Common myeloid progenitor, CD34-positive (primary cell): ENCODE data around the gene PIM2.
"Not testable (repeated sequence)": the region's sequence is repeated elsewhere in the genome, so short reads cannot be mapped to it uniquely, and the experiment has no call there.

ENCODE experiments used
- CTCF ChIA-PET: fragments of 350-600 bp; sonication (Branson Sonifier 250); formaldehyde crosslinking; loops from one replicate; lab custom pipeline; 2021; ENCODE audit warnings: antibody characterized with exemption; lab: Charles Lee
- POLR2A ChIA-PET: fragments of 350-600 bp; sonication (Branson Sonifier 250); formaldehyde crosslinking; loops from one replicate; lab custom pipeline; 2021; ENCODE audit warnings: antibody characterized with exemption; lab: Charles Lee
- DNase-seq, 3 donors: peaks; one replicate each; pipeline versions ENCODE4 v3.0.0 to v3.0.0-alpha.2; 2013
- H3K27ac ChIP-seq, 2 experiments: 1 replicate in 1 of 2; 2 replicates in 1 of 2; pipeline ENCODE4 v1.7.0; 2013; ENCODE audit warnings: inconsistent platforms in 2 of 2, low read length in 2 of 2, mild to moderate bottlenecking in 2 of 2, low read depth in 1 of 2, moderate library complexity in 1 of 2; ENCODE audit not compliant: severe bottlenecking in 2 of 2, insufficient read depth in 1 of 2, poor library complexity in 1 of 2
- H3K27me3 ChIP-seq, 5 experiments: replicated peaks in 2 of 5; 1 replicate in 3 of 5; 2 replicates in 2 of 5; pipeline versions ENCODE4 v1.6.1 to v1.7.0; 2013; ENCODE audit warnings: low read length in 4 of 5, mild to moderate bottlenecking in 2 of 5, moderate library complexity in 2 of 5, inconsistent platforms in 1 of 5; ENCODE audit not compliant: insufficient read depth in 5 of 5, control insufficient read depth in 4 of 5
- H3K36me3 ChIP-seq, 4 experiments: 1 replicate in 2 of 4; 2 replicates in 2 of 4; pipeline versions ENCODE4 v1.6.1 to v1.7.0; 2013; ENCODE audit warnings: low read length in 3 of 4, control low read depth in 1 of 4, mild to moderate bottlenecking in 1 of 4; ENCODE audit not compliant: control insufficient read depth in 4 of 4, insufficient read depth in 4 of 4
- H3K4me1 ChIP-seq, 4 experiments: 1 replicate in 3 of 4; 2 replicates in 1 of 4; pipeline versions ENCODE4 v1.6.1 to v1.7.1; 2013; ENCODE audit warnings: low read length in 3 of 4, mild to moderate bottlenecking in 3 of 4, control low read depth in 1 of 4, inconsistent platforms in 1 of 4, moderate library complexity in 1 of 4; ENCODE audit not compliant: control insufficient read depth in 4 of 4, insufficient read depth in 4 of 4; ENCODE audit errors: control extremely low read depth in 1 of 4
- H3K4me3 ChIP-seq, 7 experiments: 1 replicate in 4 of 7; 2 replicates in 3 of 7; pipeline versions ENCODE4 v1.5.1 to v1.7.0; 2013; ENCODE audit warnings: mild to moderate bottlenecking in 7 of 7, low read length in 6 of 7, moderate library complexity in 6 of 7, inconsistent platforms in 2 of 7, low read depth in 2 of 7, control low read depth in 1 of 7; ENCODE audit not compliant: insufficient read depth in 4 of 7, control insufficient read depth in 1 of 7; ENCODE audit errors: extremely low read depth in 1 of 7
- H3K9me3 ChIP-seq, 5 experiments: 1 replicate in 4 of 5; 2 replicates in 1 of 5; pipeline versions ENCODE4 v1.6.1 to v1.7.1; 2013; ENCODE audit warnings: low read length in 4 of 5, mild to moderate bottlenecking in 2 of 5, inconsistent platforms in 1 of 5, low read depth in 1 of 5, moderate library complexity in 1 of 5; ENCODE audit not compliant: control insufficient read depth in 4 of 5, insufficient read depth in 2 of 5; ENCODE audit errors: control extremely low read depth in 1 of 5
- WGBS: methylation state at CpG from one replicate; pipeline ENCODE4 v1.1.5; 2013; ENCODE audit not compliant: insufficient coverage; 5-methylcytosine and 5-hydroxymethylcytosine counted together

The PIM2 gene

GRCh38 chrX:48890934-48891401 lies 27.9 kb downstream of the PIM2 start:
- H3K4me1 ChIP-seq = peaks cover 0 to 9% (median 4%) of the 10 kb centered on the region in 4 experiments
- DNase-seq = peak in 2 of 3 donors; percentile 21 to 29
- CTCF ChIA-PET = interaction anchor here (0.7 to 2.3 kb wide), 8 partner anchors 13 to 62 kb away, joined by 3 to 8 read pairs (median 4); partner anchors contain the start of gene SLC35A2
- POLR2A ChIA-PET = interaction anchor here (0.8 to 1.4 kb wide), 2 partner anchors 20 to 46 kb away, joined by 3 read pairs; partner anchors contain the start of gene SLC35A2
- peak overlapping the region; percentile 20 to 70 (median 54) for H3K4me3 ChIP-seq
- H3K27ac ChIP-seq = no peak overlapping the region
- H3K27me3 ChIP-seq = no peaks in the 10 kb centered on the region
- peaks cover 0 to 21% (median 12%) of the 10 kb centered on the region in 4 experiments for H3K36me3 ChIP-seq
- 41% methylated on average over 32 of the region's 35 CpGs for WGBS
- H3K9me3 ChIP-seq = no peaks in the 10 kb centered on the region

- Histone ChIP-seq H3K4me1 (peaks cover 0 to 9% (median 4%) of the 10 kb centered on the region in 4 experiments), H3K36me3 (peaks cover 0 to 21% (median 12%) of the 10 kb centered on the region in 4 experiments), H3K27me3 (no peaks in the 10 kb centered on the region), H3K9me3 (no peaks in the 10 kb centered on the region), H3K4me3 (peak overlapping the region in 6 of 7 experiments; percentile 8 to 70 (median 54)), H3K27ac (no peak overlapping the region)
- 40% methylated on average over 15 of the region's 15 CpGs for WGBS
- no peak for DNase-seq
- ChIA-PET CTCF (interaction anchor here (0.6 to 1.3 kb wide), 3 partner anchors 13 to 61 kb away, joined by 3 read pairs; no protein-coding TSS in a partner anchor), POLR2A (interaction anchor here (0.8 kb wide), 1 partner anchor 21 kb away, joined by 3 read pairs; the partner anchor contains the start of gene SLC35A2)
Measured at GRCh38 chrX:48890296-48890925, 28.4 kb downstream of the PIM2 start.

GRCh38 chrX:48886586-48886985 lies 32.2 kb downstream of the PIM2 start:
- ChIA-PET CTCF (interaction anchor here (1.0 kb wide), 1 partner anchor 10 kb away, joined by 3 read pairs; no protein-coding TSS in a partner anchor), POLR2A (interaction anchor here (0.6 kb wide), 1 partner anchor 52 kb away, joined by 3 read pairs; no protein-coding TSS in a partner anchor)
- not testable (repeated sequence) for H3K27me3 ChIP-seq, H3K9me3 ChIP-seq, H3K4me1 ChIP-seq, DNase-seq, H3K36me3 ChIP-seq, H3K4me3 ChIP-seq, H3K27ac ChIP-seq
- WGBS = 90% methylated on average over 4 of the region's 5 CpGs

- no peaks in the 10 kb centered on the region for H3K4me1 ChIP-seq
- DNase-seq = no peak
- CTCF ChIA-PET = no interaction called here
- no peak overlapping the region for H3K27ac ChIP-seq
- H3K4me3 ChIP-seq = no peak overlapping the region
- WGBS = 81% methylated on average over 10 of the region's 10 CpGs
- H3K27me3 ChIP-seq = no peaks in the 10 kb centered on the region
- POLR2A ChIA-PET = no interaction called here
- H3K9me3 ChIP-seq = no peaks in the 10 kb centered on the region
- no peaks in the 10 kb centered on the region for H3K36me3 ChIP-seq
Measured at GRCh38 chrX:48883729-48884128, 35.1 kb downstream of the PIM2 start.

DNA sequence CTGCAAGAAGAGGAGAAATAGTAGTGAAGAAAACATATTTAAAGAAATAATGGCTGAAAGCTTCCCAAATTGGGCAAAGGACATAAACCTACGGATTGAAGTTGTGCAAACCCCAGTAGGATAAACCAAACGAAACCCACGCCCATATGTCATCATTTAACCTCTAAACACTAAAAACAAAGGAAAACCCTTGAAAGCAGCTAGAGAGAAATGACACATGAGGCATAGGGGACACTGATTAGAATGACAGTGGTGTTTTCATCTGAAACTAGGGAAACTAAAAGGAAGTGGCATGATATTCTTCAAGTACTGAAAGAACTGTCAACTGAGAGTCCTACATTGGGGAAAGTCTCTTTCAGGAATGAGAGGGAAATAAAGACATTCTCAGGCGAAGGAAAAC lies 41.9 kb downstream of the PIM2 start:
- H3K27ac ChIP-seq, H3K27me3 ChIP-seq, H3K4me3 ChIP-seq, H3K9me3 ChIP-seq, POLR2A ChIA-PET, H3K36me3 ChIP-seq, DNase-seq, H3K4me1 ChIP-seq: not testable (repeated sequence)
- CTCF ChIA-PET = interaction anchor here (1.1 kb wide), 1 partner anchor 10 kb away, joined by 4 read pairs; no protein-coding TSS in a partner anchor
- WGBS = no CpG with 5 or more reads among the region's 4 CpGs

- DNase-seq, H3K27ac ChIP-seq, H3K27me3 ChIP-seq, H3K4me3 ChIP-seq, POLR2A ChIA-PET, H3K4me1 ChIP-seq, H3K36me3 ChIP-seq, H3K9me3 ChIP-seq, CTCF ChIA-PET: not testable (repeated sequence)
- no CpG with 5 or more reads among the region's 2 CpGs for WGBS
Measured at GRCh38 chrX:48872017-48872416, 46.8 kb downstream of the PIM2 start.

- Histone ChIP-seq H3K4me1 (peaks cover 0 to 2% (median 0%) of the 10 kb centered on the region in 4 experiments), H3K4me3 (no peak overlapping the region), H3K27me3 (no peaks in the 10 kb centered on the region), H3K27ac (no peak overlapping the region), H3K36me3 (no peaks in the 10 kb centered on the region), H3K9me3 (no peaks in the 10 kb centered on the region)
- ChIA-PET POLR2A (no interaction called here), CTCF (interaction anchor here (1.4 to 1.6 kb wide), 2 partner anchors 15 to 27 kb away, joined by 3 read pairs; no protein-coding TSS in a partner anchor)
- WGBS = 51% methylated on average over 4 of the region's 4 CpGs
- DNase-seq = no peak
Measured at GRCh38 chrX:48864210-48864609, 54.6 kb downstream of the PIM2 start.
